GM21526 (cell line): Measurements from ENCODE around the gene SLC22A4.

Experiments
- ATAC-seq: cut with Tn5 transposase; IDR thresholded peaks from one replicate; pipeline ENCODE4 v1.9.1; 2021; ENCODE audit warnings: moderate library complexity; ENCODE audit not compliant: unreplicated experiment, low FRiP score

The SLC22A4 gene

GRCh38 chr5:132388244-132389050 lies 94.3 kb downstream of the SLC22A4 start:
- ATAC-seq, result no peak

- no peak for ATAC-seq
Observed at GRCh38 chr5:132389051-132389331, 94.8 kb downstream of the SLC22A4 start.

- ATAC-seq, result no peak
Observed at GRCh38 chr5:132389585-132390286, 95.5 kb downstream of the SLC22A4 start.

- no peak for ATAC-seq
Observed at GRCh38 chr5:132391247-132391646, 97.1 kb downstream of the SLC22A4 start.

GRCh38 chr5:132391870-132392269 lies 97.7 kb downstream of the SLC22A4 start:
- ATAC-seq, result no peak

GRCh38 chr5:132392411-132392810 lies 98.2 kb downstream of the SLC22A4 start:
- no peak for ATAC-seq

GRCh38 chr5:132392978-132393825 lies 99.0 kb downstream of the SLC22A4 start:
- ATAC-seq, result no peak
